K562 treated with DMSO at 1 percent for 4 hours (cell line): ENCODE measurements around the gene KCNG3. TPM values are rescaled to one million over a fixed set of nuclear protein-coding genes. Genes with fewer than 3 reads are reported as not detected.

Source experiments
- total RNA-seq: library from RNA; unstranded; fragments of 300-600 nt; gene quantifications from 2 replicates; pipeline ENCODE4 v1.2.3, GENCODE V29; 2022; ENCODE audit not compliant: insufficient read depth

Gene KCNG3, protein sequence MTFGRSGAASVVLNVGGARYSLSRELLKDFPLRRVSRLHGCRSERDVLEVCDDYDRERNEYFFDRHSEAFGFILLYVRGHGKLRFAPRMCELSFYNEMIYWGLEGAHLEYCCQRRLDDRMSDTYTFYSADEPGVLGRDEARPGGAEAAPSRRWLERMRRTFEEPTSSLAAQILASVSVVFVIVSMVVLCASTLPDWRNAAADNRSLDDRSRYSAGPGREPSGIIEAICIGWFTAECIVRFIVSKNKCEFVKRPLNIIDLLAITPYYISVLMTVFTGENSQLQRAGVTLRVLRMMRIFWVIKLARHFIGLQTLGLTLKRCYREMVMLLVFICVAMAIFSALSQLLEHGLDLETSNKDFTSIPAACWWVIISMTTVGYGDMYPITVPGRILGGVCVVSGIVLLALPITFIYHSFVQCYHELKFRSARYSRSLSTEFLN
- total RNA-seq, result not detected in 2 replicates

DNA sequence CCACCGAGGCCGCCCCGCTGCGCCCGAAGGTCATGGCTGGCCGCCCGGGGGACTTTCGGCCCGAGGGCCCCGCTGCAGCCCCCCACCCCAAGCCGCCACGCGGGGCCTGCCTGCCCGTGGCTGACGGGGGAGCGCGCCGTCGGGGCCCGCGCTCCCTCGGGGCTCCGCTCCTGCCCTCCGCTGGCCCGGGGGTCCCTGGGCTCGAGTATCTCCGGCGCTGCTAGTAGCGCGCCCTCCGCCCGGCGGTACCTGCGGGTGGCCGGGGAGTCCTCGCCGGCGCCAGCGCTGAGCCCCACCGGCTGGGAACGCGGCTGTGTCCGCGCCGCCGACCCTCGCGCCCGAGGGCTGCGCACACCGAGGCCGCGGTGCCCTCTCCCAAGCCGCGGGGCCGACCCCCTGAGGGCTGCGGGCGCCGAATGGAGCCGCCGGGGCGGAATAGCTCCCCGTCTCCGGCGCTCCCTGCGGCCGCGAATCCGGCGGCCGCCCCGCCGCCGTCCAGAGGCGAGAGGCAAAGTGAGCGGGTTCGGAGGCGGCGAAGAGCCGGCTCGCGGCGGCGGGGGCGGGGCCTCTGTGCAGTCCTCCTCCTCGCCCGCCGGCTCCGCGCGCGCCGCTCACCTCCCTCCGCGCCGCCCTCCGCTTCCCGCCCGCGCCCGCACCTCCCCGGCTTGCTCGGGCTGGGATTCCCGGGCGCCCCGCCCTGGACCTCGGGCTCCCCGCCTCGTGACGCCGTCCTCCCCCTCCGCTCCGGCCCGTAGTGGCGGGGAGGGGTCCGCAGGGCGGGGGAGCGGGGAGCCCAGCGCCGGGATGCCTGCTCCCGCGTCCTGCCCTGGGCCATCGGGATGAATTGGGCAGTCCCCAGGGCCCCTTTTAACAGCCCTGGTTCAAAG, at the start of gene KCNG3:
Gene KCNG3 (minus strand): TSS at position 515 of the 887 bp plus-strand sequence. CDS start 481 bp downstream, at position 34.

Other genes with a start within 250 kb of the KCNG3 start
- 168 and 215 TPM in 2 replicates for gene COX7A2L, start 132.8 kb downstream of the KCNG3 start, total RNA-seq
- 6.7 and 7.9 TPM in 2 replicates for gene MTA3, start 74.7 kb upstream of the KCNG3 start, total RNA-seq